HEK293 (cell line): ENCODE data around the gene ZDHHC14.

ENCODE experiments used
- EGR2 ChIP-seq: fragments of 450-650 bp; formaldehyde crosslinking; IDR thresholded peaks from 2 replicates; pipeline ENCODE4 v1.5.1; 2016; ENCODE audit warnings: low read depth, missing biosample characterization, missing genetic modification characterization
- FEZF1 ChIP-seq: fragments of 450-650 bp; formaldehyde crosslinking; IDR thresholded peaks from 2 replicates; pipeline ENCODE4 v1.5.1; 2016; ENCODE audit warnings: missing biosample characterization, missing genetic modification characterization
- HOXA7 ChIP-seq: sonication (generic); formaldehyde crosslinking; IDR thresholded peaks from 2 replicates; pipeline ENCODE4 v1.8.1; 2022; ENCODE audit warnings: missing genetic modification reagents, borderline replicate concordance
- KLF10 ChIP-seq: fragments of 450-650 bp; IDR thresholded peaks from 2 replicates; pipeline ENCODE4 v1.5.1; 2018; ENCODE audit warnings: missing biosample characterization, mild to moderate bottlenecking, missing genetic modification characterization
- RBAK ChIP-seq: fragments of 450-650 bp; formaldehyde crosslinking; IDR thresholded peaks from 2 replicates; pipeline ENCODE4 v1.5.1; 2016; ENCODE audit warnings: missing biosample characterization, missing genetic modification characterization
- SP7 ChIP-seq: fragments of 450-650 bp; formaldehyde crosslinking; IDR thresholded peaks from 2 replicates; pipeline ENCODE4 v1.5.1; 2016; ENCODE audit warnings: missing biosample characterization, missing genetic modification characterization
- WT1 ChIP-seq: fragments of 450-650 bp; formaldehyde crosslinking; IDR thresholded peaks from 2 replicates; pipeline ENCODE4 v1.5.1; 2016; ENCODE audit warnings: missing biosample characterization, missing genetic modification characterization
- ZEB2 ChIP-seq: fragments of 450-650 bp; formaldehyde crosslinking; IDR thresholded peaks from 2 replicates; pipeline ENCODE4 v1.5.1; 2016; ENCODE audit warnings: missing biosample characterization, missing genetic modification characterization
- ZNF112 ChIP-seq: fragments of 450-650 bp; formaldehyde crosslinking; IDR thresholded peaks from 2 replicates; pipeline ENCODE4 v1.5.0; 2017; ENCODE audit warnings: missing biosample characterization, missing genetic modification characterization
- ZNF184 ChIP-seq: fragments of 450-650 bp; IDR thresholded peaks from 2 replicates; pipeline ENCODE4 v1.5.1; 2018; ENCODE audit warnings: missing biosample characterization, mild to moderate bottlenecking, missing genetic modification characterization
- ZNF23 ChIP-seq: fragments of 450-650 bp; formaldehyde crosslinking; IDR thresholded peaks from 2 replicates; pipeline ENCODE4 v1.5.1; 2016; ENCODE audit warnings: missing biosample characterization, missing genetic modification characterization, borderline replicate concordance
- ZNF24 ChIP-seq: fragments of 450-650 bp; formaldehyde crosslinking; IDR thresholded peaks from 2 replicates; pipeline ENCODE4 v1.5.1; 2016; ENCODE audit warnings: missing biosample characterization, missing genetic modification characterization
- ZNF335 ChIP-seq: fragments of 450-650 bp; formaldehyde crosslinking; conservative IDR thresholded peaks from 2 replicates; pipeline ENCODE4 v1.5.1; 2016; ENCODE audit warnings: missing biosample characterization, missing genetic modification characterization
- ZNF350 ChIP-seq: fragments of 450-650 bp; formaldehyde crosslinking; IDR thresholded peaks from 2 replicates; pipeline ENCODE4 v1.5.0; 2017; ENCODE audit warnings: missing biosample characterization, mild to moderate bottlenecking, missing genetic modification characterization
- ZNF366 ChIP-seq: fragments of 450-650 bp; formaldehyde crosslinking; conservative IDR thresholded peaks from 2 replicates; pipeline ENCODE4 v1.5.1; 2016; ENCODE audit warnings: missing biosample characterization, missing genetic modification characterization
- ZNF394 ChIP-seq: fragments of 450-650 bp; formaldehyde crosslinking; IDR thresholded peaks from 2 replicates; pipeline ENCODE4 v1.5.1; 2016; ENCODE audit warnings: missing biosample characterization, missing genetic modification characterization, mild to moderate bottlenecking, moderate library complexity, borderline replicate concordance
- ZNF404 ChIP-seq: fragments of 450-650 bp; formaldehyde crosslinking; IDR thresholded peaks from 2 replicates; pipeline ENCODE4 v1.5.1; 2017; ENCODE audit warnings: missing biosample characterization, missing genetic modification characterization
- ZNF416 ChIP-seq: fragments of 450-650 bp; formaldehyde crosslinking; IDR thresholded peaks from 2 replicates; pipeline ENCODE4 v1.5.1; 2016; ENCODE audit warnings: missing biosample characterization, missing genetic modification characterization
- ZNF521 ChIP-seq: fragments of 450-650 bp; formaldehyde crosslinking; IDR thresholded peaks from 2 replicates; pipeline ENCODE4 v1.5.1; 2017; ENCODE audit warnings: missing biosample characterization, mild to moderate bottlenecking, missing genetic modification characterization
- ZNF529 ChIP-seq: fragments of 450-650 bp; formaldehyde crosslinking; IDR thresholded peaks from 2 replicates; pipeline ENCODE4 v1.5.1; 2017; ENCODE audit warnings: missing genetic modification characterization, missing biosample characterization; ENCODE audit not compliant: insufficient replicate concordance
- ZNF596 ChIP-seq: fragments of 450-650 bp; IDR thresholded peaks from 2 replicates; pipeline ENCODE4 v1.5.0; 2018; ENCODE audit warnings: missing biosample characterization, mild to moderate bottlenecking, missing genetic modification characterization, moderate library complexity
- ZNF600 ChIP-seq: fragments of 450-650 bp; formaldehyde crosslinking; IDR thresholded peaks from 2 replicates; pipeline ENCODE4 v1.5.1; 2016; ENCODE audit warnings: missing biosample characterization, missing genetic modification characterization
- ZNF626 ChIP-seq: fragments of 450-650 bp; sonication (Bioruptor Pico); formaldehyde crosslinking; IDR thresholded peaks from 2 replicates; pipeline ENCODE4 v1.5.1; 2018; ENCODE audit warnings: missing biosample characterization, missing genetic modification characterization, inconsistent platforms
- ZNF658 ChIP-seq: fragments of 450-650 bp; formaldehyde crosslinking; IDR thresholded peaks from 2 replicates; pipeline ENCODE4; 2016; ENCODE audit warnings: missing biosample characterization, missing genetic modification characterization
- ZNF660 ChIP-seq: fragments of 450-650 bp; IDR thresholded peaks from 2 replicates; pipeline ENCODE4 v1.5.1; 2018; ENCODE audit warnings: missing biosample characterization, mild to moderate bottlenecking, missing genetic modification characterization
- TF ChIP-seq, protein P1 (sequence below): fragments of 450-650 bp; formaldehyde crosslinking; IDR thresholded peaks from 2 replicates; pipeline ENCODE4 v1.5.1; 2016; ENCODE audit warnings: missing biosample characterization, missing genetic modification characterization
- TF ChIP-seq, protein P2 (sequence below): fragments of 450-650 bp; formaldehyde crosslinking; IDR thresholded peaks from 2 replicates; pipeline ENCODE4 v1.5.1; 2016; ENCODE audit warnings: missing biosample characterization, missing genetic modification characterization
- TF ChIP-seq, protein P3 (sequence below): fragments of 450-650 bp; formaldehyde crosslinking; IDR thresholded peaks from 2 replicates; pipeline ENCODE4 v1.5.1; 2017; ENCODE audit warnings: missing biosample characterization, missing genetic modification characterization
- TF ChIP-seq, protein P4 (sequence below): fragments of 450-650 bp; formaldehyde crosslinking; IDR thresholded peaks from 2 replicates; pipeline ENCODE4 v1.5.1; 2016; ENCODE audit warnings: missing biosample characterization, missing genetic modification characterization
- TF ChIP-seq, protein P5 (sequence below): fragments of 450-650 bp; IDR thresholded peaks from 2 replicates; pipeline ENCODE4 v1.5.1; 2018; ENCODE audit warnings: missing biosample characterization, missing genetic modification characterization
- TF ChIP-seq, protein P6 (sequence below): fragments of 450-650 bp; formaldehyde crosslinking; IDR thresholded peaks from 2 replicates; pipeline ENCODE4 v1.5.1; 2016; ENCODE audit warnings: missing biosample characterization, missing genetic modification characterization

The ZDHHC14 gene

DNA sequence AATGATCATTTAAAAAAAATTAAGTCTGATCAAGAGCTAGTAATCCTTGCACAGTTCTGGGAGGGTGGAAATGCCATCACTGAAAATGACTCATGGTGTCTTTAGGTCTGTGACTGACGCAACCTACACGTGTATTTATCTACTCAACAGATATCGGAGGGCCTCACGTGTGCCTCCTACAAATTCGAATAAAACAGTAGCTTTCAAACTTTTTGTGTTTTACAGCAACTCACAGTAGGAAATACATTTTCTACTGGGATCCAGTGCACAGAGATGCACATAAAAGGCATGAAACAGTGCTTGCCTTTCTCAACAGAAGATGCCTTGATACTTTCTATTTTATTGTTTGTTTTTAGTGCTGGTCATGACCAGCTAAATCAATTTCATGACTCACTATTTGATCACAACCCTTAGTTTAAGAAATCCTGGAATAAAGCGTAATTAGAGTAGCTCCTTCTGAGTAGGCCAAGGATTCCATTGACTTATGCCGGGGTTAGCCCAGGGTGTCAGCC lies 232.1 kb downstream of the ZDHHC14 start (continued):
- no peak for TF ChIP-seq ZNF626 (tag by site-specific recombination)
- TF ChIP-seq ZNF521 (tag by site-specific recombination), result no peak
- TF ChIP-seq ZNF184 (tag by site-specific recombination), result peak; percentile 69; the same call in 1 of the 2 replicates
- TF ChIP-seq ZNF350, result no peak; the same call in 1 of the 2 replicates
- TF ChIP-seq, protein P1, sequence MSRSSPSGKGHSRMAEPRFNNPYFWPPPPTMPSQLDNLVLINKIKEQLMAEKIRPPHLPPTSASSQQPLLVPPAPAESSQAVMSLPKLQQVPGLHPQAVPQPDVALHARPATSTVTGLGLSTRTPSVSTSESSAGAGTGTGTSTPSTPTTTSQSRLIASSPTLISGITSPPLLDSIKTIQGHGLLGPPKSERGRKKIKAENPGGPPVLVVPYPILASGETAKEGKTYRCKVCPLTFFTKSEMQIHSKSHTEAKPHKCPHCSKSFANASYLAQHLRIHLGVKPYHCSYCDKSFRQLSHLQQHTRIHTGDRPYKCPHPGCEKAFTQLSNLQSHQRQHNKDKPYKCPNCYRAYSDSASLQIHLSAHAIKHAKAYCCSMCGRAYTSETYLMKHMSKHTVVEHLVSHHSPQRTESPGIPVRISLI (tag by site-specific recombination), result no peak
- TF ChIP-seq, protein P2, sequence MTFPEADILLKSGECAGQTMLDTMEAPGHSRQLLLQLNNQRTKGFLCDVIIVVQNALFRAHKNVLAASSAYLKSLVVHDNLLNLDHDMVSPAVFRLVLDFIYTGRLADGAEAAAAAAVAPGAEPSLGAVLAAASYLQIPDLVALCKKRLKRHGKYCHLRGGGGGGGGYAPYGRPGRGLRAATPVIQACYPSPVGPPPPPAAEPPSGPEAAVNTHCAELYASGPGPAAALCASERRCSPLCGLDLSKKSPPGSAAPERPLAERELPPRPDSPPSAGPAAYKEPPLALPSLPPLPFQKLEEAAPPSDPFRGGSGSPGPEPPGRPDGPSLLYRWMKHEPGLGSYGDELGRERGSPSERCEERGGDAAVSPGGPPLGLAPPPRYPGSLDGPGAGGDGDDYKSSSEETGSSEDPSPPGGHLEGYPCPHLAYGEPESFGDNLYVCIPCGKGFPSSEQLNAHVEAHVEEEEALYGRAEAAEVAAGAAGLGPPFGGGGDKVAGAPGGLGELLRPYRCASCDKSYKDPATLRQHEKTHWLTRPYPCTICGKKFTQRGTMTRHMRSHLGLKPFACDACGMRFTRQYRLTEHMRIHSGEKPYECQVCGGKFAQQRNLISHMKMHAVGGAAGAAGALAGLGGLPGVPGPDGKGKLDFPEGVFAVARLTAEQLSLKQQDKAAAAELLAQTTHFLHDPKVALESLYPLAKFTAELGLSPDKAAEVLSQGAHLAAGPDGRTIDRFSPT (tag by site-specific recombination), result 0 out of 2 replicates have a peak, but pooled peaks have one; percentile 47
- no peak for TF ChIP-seq RBAK (tag by site-specific recombination)
- TF ChIP-seq ZNF24 (tag by site-specific recombination), result 0 out of 2 replicates have a peak, but pooled peaks have one; percentile 59
- TF ChIP-seq ZNF660, result peak; percentile 46; the same call in 1 of the 2 replicates
- no peak for TF ChIP-seq ZNF596
- no peak; the same call in 1 of the 2 replicates for TF ChIP-seq KLF10 (tag by site-specific recombination)
- TF ChIP-seq ZNF658 (tag by site-specific recombination), result no peak
- TF ChIP-seq, protein P3, sequence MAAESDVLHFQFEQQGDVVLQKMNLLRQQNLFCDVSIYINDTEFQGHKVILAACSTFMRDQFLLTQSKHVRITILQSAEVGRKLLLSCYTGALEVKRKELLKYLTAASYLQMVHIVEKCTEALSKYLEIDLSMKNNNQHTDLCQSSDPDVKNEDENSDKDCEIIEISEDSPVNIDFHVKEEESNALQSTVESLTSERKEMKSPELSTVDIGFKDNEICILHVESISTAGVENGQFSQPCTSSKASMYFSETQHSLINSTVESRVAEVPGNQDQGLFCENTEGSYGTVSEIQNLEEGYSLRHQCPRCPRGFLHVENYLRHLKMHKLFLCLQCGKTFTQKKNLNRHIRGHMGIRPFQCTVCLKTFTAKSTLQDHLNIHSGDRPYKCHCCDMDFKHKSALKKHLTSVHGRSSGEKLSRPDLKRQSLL (tag by site-specific recombination), result no peak
- TF ChIP-seq HOXA7 (CRISPR knock-in tag), result no peak
- TF ChIP-seq, protein P4, sequence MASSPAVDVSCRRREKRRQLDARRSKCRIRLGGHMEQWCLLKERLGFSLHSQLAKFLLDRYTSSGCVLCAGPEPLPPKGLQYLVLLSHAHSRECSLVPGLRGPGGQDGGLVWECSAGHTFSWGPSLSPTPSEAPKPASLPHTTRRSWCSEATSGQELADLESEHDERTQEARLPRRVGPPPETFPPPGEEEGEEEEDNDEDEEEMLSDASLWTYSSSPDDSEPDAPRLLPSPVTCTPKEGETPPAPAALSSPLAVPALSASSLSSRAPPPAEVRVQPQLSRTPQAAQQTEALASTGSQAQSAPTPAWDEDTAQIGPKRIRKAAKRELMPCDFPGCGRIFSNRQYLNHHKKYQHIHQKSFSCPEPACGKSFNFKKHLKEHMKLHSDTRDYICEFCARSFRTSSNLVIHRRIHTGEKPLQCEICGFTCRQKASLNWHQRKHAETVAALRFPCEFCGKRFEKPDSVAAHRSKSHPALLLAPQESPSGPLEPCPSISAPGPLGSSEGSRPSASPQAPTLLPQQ (tag by site-specific recombination), result 0 out of 2 replicates have a peak, but pooled peaks have one; percentile 51
- peak; percentile 61 for TF ChIP-seq ZEB2 (tag by site-specific recombination)
- no peak for TF ChIP-seq ZNF404 (tag by site-specific recombination)
- TF ChIP-seq, protein P5, sequence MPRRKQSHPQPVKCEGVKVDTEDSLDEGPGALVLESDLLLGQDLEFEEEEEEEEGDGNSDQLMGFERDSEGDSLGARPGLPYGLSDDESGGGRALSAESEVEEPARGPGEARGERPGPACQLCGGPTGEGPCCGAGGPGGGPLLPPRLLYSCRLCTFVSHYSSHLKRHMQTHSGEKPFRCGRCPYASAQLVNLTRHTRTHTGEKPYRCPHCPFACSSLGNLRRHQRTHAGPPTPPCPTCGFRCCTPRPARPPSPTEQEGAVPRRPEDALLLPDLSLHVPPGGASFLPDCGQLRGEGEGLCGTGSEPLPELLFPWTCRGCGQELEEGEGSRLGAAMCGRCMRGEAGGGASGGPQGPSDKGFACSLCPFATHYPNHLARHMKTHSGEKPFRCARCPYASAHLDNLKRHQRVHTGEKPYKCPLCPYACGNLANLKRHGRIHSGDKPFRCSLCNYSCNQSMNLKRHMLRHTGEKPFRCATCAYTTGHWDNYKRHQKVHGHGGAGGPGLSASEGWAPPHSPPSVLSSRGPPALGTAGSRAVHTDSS, result no peak
- TF ChIP-seq, protein P6, sequence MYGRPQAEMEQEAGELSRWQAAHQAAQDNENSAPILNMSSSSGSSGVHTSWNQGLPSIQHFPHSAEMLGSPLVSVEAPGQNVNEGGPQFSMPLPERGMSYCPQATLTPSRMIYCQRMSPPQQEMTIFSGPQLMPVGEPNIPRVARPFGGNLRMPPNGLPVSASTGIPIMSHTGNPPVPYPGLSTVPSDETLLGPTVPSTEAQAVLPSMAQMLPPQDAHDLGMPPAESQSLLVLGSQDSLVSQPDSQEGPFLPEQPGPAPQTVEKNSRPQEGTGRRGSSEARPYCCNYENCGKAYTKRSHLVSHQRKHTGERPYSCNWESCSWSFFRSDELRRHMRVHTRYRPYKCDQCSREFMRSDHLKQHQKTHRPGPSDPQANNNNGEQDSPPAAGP (tag by site-specific recombination), result 0 out of 2 replicates have a peak, but pooled peaks have one; percentile 15
- TF ChIP-seq ZNF23, result 0 out of 2 replicates have a peak, but pooled peaks have one; percentile 7
- peak; percentile 66; the same call in 1 of the 2 replicates for TF ChIP-seq ZNF366 (tag by site-specific recombination)
- peak; percentile 78 for TF ChIP-seq SP7
- TF ChIP-seq WT1, result no peak
- no peak for TF ChIP-seq ZNF416 (tag by site-specific recombination)
- TF ChIP-seq ZNF112 (tag by site-specific recombination), result no peak
- no peak for TF ChIP-seq ZNF529 (tag by site-specific recombination)
- peak; percentile 86 for TF ChIP-seq ZNF335 (tag by site-specific recombination)
- TF ChIP-seq EGR2, result no peak
- TF ChIP-seq ZNF600 (tag by site-specific recombination), result no peak
- TF ChIP-seq ZNF394 (tag by site-specific recombination), result peak; percentile 62; the same call in 1 of the 2 replicates
- no peak for TF ChIP-seq FEZF1 (tag by site-specific recombination)
